ENCODE data around the gene RUNDC3A. TPM values are rescaled to one million over a fixed set of nuclear protein-coding genes. Genes with fewer than 3 reads are reported as not detected.
A peak's percentile ranks its signal among the peaks of the same experiment; 100 is the strongest.

The RUNDC3A gene
- total and polyA plus RNA-seq, 2 donors = 0.99 to 4.9 TPM

GRCh38 chr17:44280392-44280937 is 27.9 kb upstream of the RUNDC3A start:
- Histone ChIP-seq H3K4me3 (ENCODE audit: low read length in 2 of 2) (no peak overlapping the region), H3K9me3 (ENCODE audit: control insufficient read depth in 2 of 2, insufficient read depth in 1 of 2, low read length in 1 of 2) (no peaks in the 10 kb centered on the region), H3K36me3 (ENCODE audit: control insufficient read depth in 2 of 2, insufficient read depth in 2 of 2, low read length in 1 of 2) (no peaks in the 10 kb centered on the region), H3K27ac (ENCODE audit: low read depth in 1 of 2, low read length in 1 of 2) (no peak overlapping the region), H3K27me3 (ENCODE audit: control insufficient read depth in 2 of 2, insufficient read depth in 1 of 2, low read length in 1 of 2) (peaks cover 0 to 33% of the 10 kb centered on the region in 2 donors), H3K4me1 (ENCODE audit: control insufficient read depth in 2 of 2, insufficient read depth in 2 of 2, low read length in 2 of 2) (peaks cover 0 to 8% of the 10 kb centered on the region in 2 donors)
- 88% methylated on average over 12 of the region's 12 CpGs for WGBS
- no peak for DNase-seq (ENCODE audit: low read depth in 6 of 9, low spot score in 9 of 9)

GRCh38 chr17:44281570-44281969 is 26.8 kb upstream of the RUNDC3A start:
- Histone ChIP-seq H3K4me3 (ENCODE audit: low read length in 2 of 2) (no peak overlapping the region), H3K27me3 (ENCODE audit: control insufficient read depth in 2 of 2, insufficient read depth in 1 of 2, low read length in 1 of 2) (peaks cover 0 to 33% of the 10 kb centered on the region in 2 donors), H3K36me3 (ENCODE audit: control insufficient read depth in 2 of 2, insufficient read depth in 2 of 2, low read length in 1 of 2) (no peaks in the 10 kb centered on the region), H3K27ac (ENCODE audit: low read depth in 1 of 2, low read length in 1 of 2) (no peak overlapping the region), H3K9me3 (ENCODE audit: control insufficient read depth in 2 of 2, insufficient read depth in 1 of 2, low read length in 1 of 2) (no peaks in the 10 kb centered on the region), H3K4me1 (ENCODE audit: control insufficient read depth in 2 of 2, insufficient read depth in 2 of 2, low read length in 2 of 2) (peaks cover 0 to 8% of the 10 kb centered on the region in 2 donors)
- DNase-seq (ENCODE audit: low read depth in 6 of 9, low spot score in 9 of 9) = no peak
- WGBS = 94% methylated on average over 2 of the region's 2 CpGs

GRCh38 chr17:44282264-44282663 is 26.1 kb upstream of the RUNDC3A start:
- no peaks in the 10 kb centered on the region for H3K9me3 ChIP-seq (ENCODE audit: control insufficient read depth in 2 of 2, insufficient read depth in 1 of 2, low read length in 1 of 2)
- no peak overlapping the region for H3K4me3 ChIP-seq (ENCODE audit: low read length in 2 of 2)
- DNase-seq (ENCODE audit: low read depth in 6 of 9, low spot score in 9 of 9) = no peak
- peaks cover 0 to 8% of the 10 kb centered on the region in 2 donors for H3K4me1 ChIP-seq (ENCODE audit: control insufficient read depth in 2 of 2, insufficient read depth in 2 of 2, low read length in 2 of 2)
- H3K27me3 ChIP-seq (ENCODE audit: control insufficient read depth in 2 of 2, insufficient read depth in 1 of 2, low read length in 1 of 2) = peaks cover 0 to 30% of the 10 kb centered on the region in 2 donors
- 86% methylated on average over 3 of the region's 3 CpGs for WGBS
- peak overlapping the region in 1 of 2 donors; percentile 26 for H3K27ac ChIP-seq (ENCODE audit: low read depth in 1 of 2, low read length in 1 of 2)
- H3K36me3 ChIP-seq (ENCODE audit: control insufficient read depth in 2 of 2, insufficient read depth in 2 of 2, low read length in 1 of 2) = no peaks in the 10 kb centered on the region

GRCh38 chr17:44283344-44284023 is 24.9 kb upstream of the RUNDC3A start:
- peaks cover 0 to 8% of the 10 kb centered on the region in 2 donors for H3K4me1 ChIP-seq (ENCODE audit: control insufficient read depth in 2 of 2, insufficient read depth in 2 of 2, low read length in 2 of 2)
- H3K4me3 ChIP-seq (ENCODE audit: low read length in 2 of 2) = no peak overlapping the region
- 91% methylated on average over 8 of the region's 8 CpGs for WGBS
- peaks cover 0 to 35% of the 10 kb centered on the region in 2 donors for H3K27me3 ChIP-seq (ENCODE audit: control insufficient read depth in 2 of 2, insufficient read depth in 1 of 2, low read length in 1 of 2)
- H3K36me3 ChIP-seq (ENCODE audit: control insufficient read depth in 2 of 2, insufficient read depth in 2 of 2, low read length in 1 of 2) = no peaks in the 10 kb centered on the region
- DNase-seq (ENCODE audit: low read depth in 6 of 9, low spot score in 9 of 9) = no peak
- H3K27ac ChIP-seq (ENCODE audit: low read depth in 1 of 2, low read length in 1 of 2) = no peak overlapping the region
- no peaks in the 10 kb centered on the region for H3K9me3 ChIP-seq (ENCODE audit: control insufficient read depth in 2 of 2, insufficient read depth in 1 of 2, low read length in 1 of 2)

- Histone ChIP-seq H3K4me3 (ENCODE audit: low read length in 2 of 2) (no peak overlapping the region), H3K4me1 (ENCODE audit: control insufficient read depth in 2 of 2, insufficient read depth in 2 of 2, low read length in 2 of 2) (peaks cover 0 to 8% of the 10 kb centered on the region in 2 donors), H3K27ac (ENCODE audit: low read depth in 1 of 2, low read length in 1 of 2) (no peak overlapping the region), H3K9me3 (ENCODE audit: control insufficient read depth in 2 of 2, insufficient read depth in 1 of 2, low read length in 1 of 2) (no peaks in the 10 kb centered on the region), H3K36me3 (ENCODE audit: control insufficient read depth in 2 of 2, insufficient read depth in 2 of 2, low read length in 1 of 2) (no peaks in the 10 kb centered on the region), H3K27me3 (ENCODE audit: control insufficient read depth in 2 of 2, insufficient read depth in 1 of 2, low read length in 1 of 2) (peaks cover 0 to 35% of the 10 kb centered on the region in 2 donors)
- WGBS = 94% methylated on average over 4 of the region's 4 CpGs
- DNase-seq (ENCODE audit: low read depth in 6 of 9, low spot score in 9 of 9) = no peak
Measured at GRCh38 chr17:44284024-44284400, 24.4 kb upstream of the RUNDC3A start.

- peaks cover 0 to 11% of the 10 kb centered on the region in 2 donors for H3K27me3 ChIP-seq (ENCODE audit: control insufficient read depth in 2 of 2, insufficient read depth in 1 of 2, low read length in 1 of 2)
- no peaks in the 10 kb centered on the region for H3K9me3 ChIP-seq (ENCODE audit: control insufficient read depth in 2 of 2, insufficient read depth in 1 of 2, low read length in 1 of 2)
- no peak overlapping the region for H3K27ac ChIP-seq (ENCODE audit: low read depth in 1 of 2, low read length in 1 of 2)
- no peaks in the 10 kb centered on the region for H3K4me1 ChIP-seq (ENCODE audit: control insufficient read depth in 2 of 2, insufficient read depth in 2 of 2, low read length in 2 of 2)
- WGBS = 86% methylated on average over 8 of the region's 8 CpGs
- H3K4me3 ChIP-seq (ENCODE audit: low read length in 2 of 2) = no peak overlapping the region
- no peaks in the 10 kb centered on the region for H3K36me3 ChIP-seq (ENCODE audit: control insufficient read depth in 2 of 2, insufficient read depth in 2 of 2, low read length in 1 of 2)
- no peak for DNase-seq (ENCODE audit: low read depth in 6 of 9, low spot score in 9 of 9)
Measured at GRCh38 chr17:44287651-44288050, 20.8 kb upstream of the RUNDC3A start.

GRCh38 chr17:44293509-44294226 is 14.7 kb upstream of the RUNDC3A start:
- H3K4me3 ChIP-seq (ENCODE audit: low read length in 2 of 2) = no peak overlapping the region
- no peak overlapping the region for H3K27ac ChIP-seq (ENCODE audit: low read depth in 1 of 2, low read length in 1 of 2)
- no peaks in the 10 kb centered on the region for H3K9me3 ChIP-seq (ENCODE audit: control insufficient read depth in 2 of 2, insufficient read depth in 1 of 2, low read length in 1 of 2)
- H3K36me3 ChIP-seq (ENCODE audit: control insufficient read depth in 2 of 2, insufficient read depth in 2 of 2, low read length in 1 of 2) = no peaks in the 10 kb centered on the region
- H3K4me1 ChIP-seq (ENCODE audit: control insufficient read depth in 2 of 2, insufficient read depth in 2 of 2, low read length in 2 of 2) = no peaks in the 10 kb centered on the region
- DNase-seq (ENCODE audit: low read depth in 6 of 9, low spot score in 9 of 9) = no peak
- 93% methylated on average over 9 of the region's 9 CpGs for WGBS
- H3K27me3 ChIP-seq (ENCODE audit: control insufficient read depth in 2 of 2, insufficient read depth in 1 of 2, low read length in 1 of 2) = peaks cover 0 to 3% of the 10 kb centered on the region in 2 donors

- 93% methylated on average over 3 of the region's 3 CpGs for WGBS
- DNase-seq (ENCODE audit: low read depth in 6 of 9, low spot score in 9 of 9) = no peak
- no peaks in the 10 kb centered on the region for H3K36me3 ChIP-seq (ENCODE audit: control insufficient read depth in 2 of 2, insufficient read depth in 2 of 2, low read length in 1 of 2)
- H3K4me1 ChIP-seq (ENCODE audit: control insufficient read depth in 2 of 2, insufficient read depth in 2 of 2, low read length in 2 of 2) = no peaks in the 10 kb centered on the region
- H3K27ac ChIP-seq (ENCODE audit: low read depth in 1 of 2, low read length in 1 of 2) = no peak overlapping the region
- no peaks in the 10 kb centered on the region for H3K9me3 ChIP-seq (ENCODE audit: control insufficient read depth in 2 of 2, insufficient read depth in 1 of 2, low read length in 1 of 2)
- no peak overlapping the region for H3K4me3 ChIP-seq (ENCODE audit: low read length in 2 of 2)
- peaks cover 0 to 7% of the 10 kb centered on the region in 2 donors for H3K27me3 ChIP-seq (ENCODE audit: control insufficient read depth in 2 of 2, insufficient read depth in 1 of 2, low read length in 1 of 2)
Measured at GRCh38 chr17:44297975-44298374, 10.4 kb upstream of the RUNDC3A start.

GRCh38 chr17:44304651-44305050 is 3.8 kb upstream of the RUNDC3A start:
- Histone ChIP-seq H3K27me3 (ENCODE audit: control insufficient read depth in 2 of 2, insufficient read depth in 1 of 2, low read length in 1 of 2) (peaks cover 3 to 54% of the 10 kb centered on the region in 2 donors), H3K36me3 (ENCODE audit: control insufficient read depth in 2 of 2, insufficient read depth in 2 of 2, low read length in 1 of 2) (no peaks in the 10 kb centered on the region), H3K4me3 (ENCODE audit: low read length in 2 of 2) (no peak overlapping the region), H3K27ac (ENCODE audit: low read depth in 1 of 2, low read length in 1 of 2) (no peak overlapping the region), H3K9me3 (ENCODE audit: control insufficient read depth in 2 of 2, insufficient read depth in 1 of 2, low read length in 1 of 2) (no peaks in the 10 kb centered on the region), H3K4me1 (ENCODE audit: control insufficient read depth in 2 of 2, insufficient read depth in 2 of 2, low read length in 2 of 2) (peaks cover 9 to 17% of the 10 kb centered on the region in 2 donors)
- no peak for DNase-seq (ENCODE audit: low read depth in 6 of 9, low spot score in 9 of 9)
